ENCODE measurements around the gene PTBP2.

PTBP2 gene

GRCh38 chr1:96707023-96707422 lies 14.6 kb upstream of the PTBP2 start:
- no peaks in the 10 kb centered on the region for H3K4me1 ChIP-seq
- H3K27me3 ChIP-seq (ENCODE audit: control insufficient read depth, insufficient read depth, low read length), result no peaks in the 10 kb centered on the region
- TF ChIP-seq, protein P1, sequence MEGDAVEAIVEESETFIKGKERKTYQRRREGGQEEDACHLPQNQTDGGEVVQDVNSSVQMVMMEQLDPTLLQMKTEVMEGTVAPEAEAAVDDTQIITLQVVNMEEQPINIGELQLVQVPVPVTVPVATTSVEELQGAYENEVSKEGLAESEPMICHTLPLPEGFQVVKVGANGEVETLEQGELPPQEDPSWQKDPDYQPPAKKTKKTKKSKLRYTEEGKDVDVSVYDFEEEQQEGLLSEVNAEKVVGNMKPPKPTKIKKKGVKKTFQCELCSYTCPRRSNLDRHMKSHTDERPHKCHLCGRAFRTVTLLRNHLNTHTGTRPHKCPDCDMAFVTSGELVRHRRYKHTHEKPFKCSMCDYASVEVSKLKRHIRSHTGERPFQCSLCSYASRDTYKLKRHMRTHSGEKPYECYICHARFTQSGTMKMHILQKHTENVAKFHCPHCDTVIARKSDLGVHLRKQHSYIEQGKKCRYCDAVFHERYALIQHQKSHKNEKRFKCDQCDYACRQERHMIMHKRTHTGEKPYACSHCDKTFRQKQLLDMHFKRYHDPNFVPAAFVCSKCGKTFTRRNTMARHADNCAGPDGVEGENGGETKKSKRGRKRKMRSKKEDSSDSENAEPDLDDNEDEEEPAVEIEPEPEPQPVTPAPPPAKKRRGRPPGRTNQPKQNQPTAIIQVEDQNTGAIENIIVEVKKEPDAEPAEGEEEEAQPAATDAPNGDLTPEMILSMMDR (IDR thresholded peaks at IDR 0.05), result no peak
- H3K36me3 ChIP-seq (ENCODE audit: control insufficient read depth, insufficient read depth, low read length), result no peaks in the 10 kb centered on the region
- no peaks in the 10 kb centered on the region for H3K9me3 ChIP-seq (ENCODE audit: control insufficient read depth, low read length)
- H3K4me3 ChIP-seq (ENCODE audit: low read depth, low read length), result no peak overlapping the region
- H3K79me2 ChIP-seq, result no peaks in the 10 kb centered on the region
- no peak overlapping the region for H2AFZ ChIP-seq
- H3K27ac ChIP-seq, result no peak overlapping the region
- no peak overlapping the region for H3K4me2 ChIP-seq (ENCODE audit: low read length)
- no peak overlapping the region for H3K9ac ChIP-seq

DNA sequence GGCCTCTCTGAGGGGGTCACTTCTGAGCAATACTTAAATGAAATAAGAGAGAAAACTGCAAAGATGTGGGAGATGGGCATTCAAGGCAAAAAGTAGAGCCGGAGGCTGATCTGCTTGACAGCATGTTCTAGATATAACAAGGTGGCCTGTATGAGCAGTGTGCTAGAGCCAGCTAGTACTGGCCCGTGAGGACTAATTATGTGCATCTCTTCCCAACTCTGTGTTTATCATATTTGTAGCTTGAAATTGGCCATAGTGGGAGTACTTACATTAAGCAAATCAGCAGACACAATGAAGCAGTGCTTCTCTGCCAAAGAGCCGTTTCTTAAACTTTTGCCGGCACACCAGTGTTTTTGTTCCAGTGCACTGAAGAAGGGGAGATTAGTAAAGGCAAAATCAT lies 13.1 kb upstream of the PTBP2 start:
- Histone ChIP-seq H3K27ac (no peak overlapping the region), H3K4me3 (ENCODE audit: low read depth, low read length) (no peak overlapping the region), H3K9ac (no peak overlapping the region), H3K4me1 (no peaks in the 10 kb centered on the region), H3K79me2 (no peaks in the 10 kb centered on the region), H2AFZ (no peak overlapping the region), H3K4me2 (ENCODE audit: low read length) (no peak overlapping the region), H3K36me3 (ENCODE audit: control insufficient read depth, insufficient read depth, low read length) (no peaks in the 10 kb centered on the region), H3K9me3 (ENCODE audit: control insufficient read depth, low read length) (no peaks in the 10 kb centered on the region), H3K27me3 (ENCODE audit: control insufficient read depth, insufficient read depth, low read length) (no peaks in the 10 kb centered on the region)
- TF ChIP-seq, protein P1 (IDR thresholded peaks at IDR 0.05), result no peak

- H3K4me3 ChIP-seq (ENCODE audit: low read depth, low read length), result no peak overlapping the region
- no peaks in the 10 kb centered on the region for H3K4me1 ChIP-seq
- H2AFZ ChIP-seq, result no peak overlapping the region
- no peaks in the 10 kb centered on the region for H3K27me3 ChIP-seq (ENCODE audit: control insufficient read depth, insufficient read depth, low read length)
- H3K36me3 ChIP-seq (ENCODE audit: control insufficient read depth, insufficient read depth, low read length), result no peaks in the 10 kb centered on the region
- no peak overlapping the region for H3K4me2 ChIP-seq (ENCODE audit: low read length)
- no peak overlapping the region for H3K27ac ChIP-seq
- TF ChIP-seq, protein P1 (IDR thresholded peaks at IDR 0.05), result no peak
- H3K9ac ChIP-seq, result no peak overlapping the region
- H3K79me2 ChIP-seq, result no peaks in the 10 kb centered on the region
- no peaks in the 10 kb centered on the region for H3K9me3 ChIP-seq (ENCODE audit: control insufficient read depth, low read length)
Observed at GRCh38 chr1:96710708-96711477, 10.7 kb upstream of the PTBP2 start.

DNA sequence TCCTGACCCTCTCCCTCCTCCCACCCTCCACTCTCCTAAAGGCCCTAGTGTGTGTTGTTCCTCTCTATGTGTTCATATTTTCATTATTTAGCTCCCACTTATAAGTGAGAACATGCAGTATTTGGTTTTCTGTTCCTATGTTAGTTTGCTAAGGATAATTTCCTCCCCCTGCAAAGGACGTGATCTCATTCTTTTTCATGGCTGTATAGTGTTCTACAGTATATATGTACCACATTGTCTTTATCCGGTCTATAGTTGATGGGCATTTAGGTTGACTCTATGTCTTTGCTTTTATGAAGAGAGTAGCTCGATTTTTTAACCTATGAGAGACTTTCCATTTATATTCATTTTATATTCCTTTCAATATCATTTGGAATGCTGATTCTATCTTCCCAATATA lies 7.9 kb upstream of the PTBP2 start:
- Histone ChIP-seq H3K79me2 (no peaks in the 10 kb centered on the region), H3K9me3 (ENCODE audit: control insufficient read depth, low read length) (no peaks in the 10 kb centered on the region), H3K4me1 (no peaks in the 10 kb centered on the region), H3K36me3 (ENCODE audit: control insufficient read depth, insufficient read depth, low read length) (no peaks in the 10 kb centered on the region), H3K4me3 (ENCODE audit: low read depth, low read length) (no peak overlapping the region), H3K9ac (no peak overlapping the region), H3K4me2 (ENCODE audit: low read length) (no peak overlapping the region), H2AFZ (no peak overlapping the region), H3K27me3 (ENCODE audit: control insufficient read depth, insufficient read depth, low read length) (no peaks in the 10 kb centered on the region), H3K27ac (no peak overlapping the region)
- TF ChIP-seq, protein P1 (IDR thresholded peaks at IDR 0.05), result no peak

GRCh38 chr1:96714881-96715280 lies 6.7 kb upstream of the PTBP2 start:
- Histone ChIP-seq H3K9ac (no peak overlapping the region), H3K79me2 (no peaks in the 10 kb centered on the region), H3K4me3 (ENCODE audit: low read depth, low read length) (no peak overlapping the region), H3K27me3 (ENCODE audit: control insufficient read depth, insufficient read depth, low read length) (no peaks in the 10 kb centered on the region), H3K27ac (no peak overlapping the region), H3K9me3 (ENCODE audit: control insufficient read depth, low read length) (no peaks in the 10 kb centered on the region), H3K4me1 (no peaks in the 10 kb centered on the region), H3K4me2 (ENCODE audit: low read length) (no peak overlapping the region), H3K36me3 (ENCODE audit: control insufficient read depth, insufficient read depth, low read length) (no peaks in the 10 kb centered on the region), H2AFZ (no peak overlapping the region)
- TF ChIP-seq, protein P1 (IDR thresholded peaks at IDR 0.05), result no peak
